Osteoblast (primary cell): ENCODE results near the gene SNX17. TPM values are rescaled to one million over a fixed set of nuclear protein-coding genes. Genes with fewer than 3 reads are reported as not detected.

ENCODE experiments used
- DNase-seq: peaks from one replicate; pipeline ENCODE4 v3.0.0; 2011; ENCODE audit warnings: low spot score, mixed read lengths; ENCODE audit not compliant: insufficient read length; ENCODE audit errors: missing footprints
- H2AFZ ChIP-seq: 2 replicates; pipeline ENCODE4 v1.6.0; 2011; ENCODE audit warnings: mild to moderate bottlenecking, low read length
- H3K27ac ChIP-seq: 2 replicates; pipeline ENCODE4 v1.5.1; 2011; ENCODE audit warnings: mild to moderate bottlenecking, low read depth, low read length, moderate library complexity
- H3K27me3 ChIP-seq: 2 replicates; pipeline ENCODE4 v1.6.0; 2012; ENCODE audit warnings: mild to moderate bottlenecking, control low read depth, inconsistent platforms, low read length, moderate library complexity; ENCODE audit not compliant: insufficient read depth
- H3K36me3 ChIP-seq: 2 replicates; pipeline ENCODE4 v1.5.1; 2011; ENCODE audit warnings: mild to moderate bottlenecking, low read length, control low read depth, moderate library complexity; ENCODE audit not compliant: insufficient read depth
- H3K4me1 ChIP-seq: 2 replicates; pipeline ENCODE4 v1.5.1; 2011; ENCODE audit warnings: mild to moderate bottlenecking, low read length, control low read depth, moderate library complexity; ENCODE audit not compliant: insufficient read depth
- H3K4me2 ChIP-seq: 2 replicates; pipeline ENCODE4 v1.6.0; 2011; ENCODE audit warnings: mild to moderate bottlenecking, low read length; ENCODE audit not compliant: insufficient read depth
- H3K4me3 ChIP-seq: fragments of 200-600 bp; sonication (generic); 3 replicates; pipeline ENCODE4 v1.5.1; 2012; ENCODE audit warnings: mild to moderate bottlenecking, low read length, inconsistent platforms; ENCODE audit not compliant: insufficient read depth
- H3K79me2 ChIP-seq: 2 replicates; pipeline ENCODE4 v1.6.0; 2012; ENCODE audit warnings: mild to moderate bottlenecking, low read length, control low read depth, inconsistent platforms; ENCODE audit not compliant: insufficient read depth
- H3K9me3 ChIP-seq: 2 replicates; pipeline ENCODE4 v1.5.1; 2011; ENCODE audit warnings: low read depth, low read length, control low read depth
- H4K20me1 ChIP-seq: 2 replicates; pipeline ENCODE4 v1.6.0; 2012; ENCODE audit warnings: mild to moderate bottlenecking, low read length, control low read depth; ENCODE audit not compliant: insufficient read depth
- total RNA-seq: library from RNA; depleted of rRNA; stranded (reverse); fragments of >200 nt; gene quantifications from 2 replicates; pipeline ENCODE4 v1.2.3, GENCODE V29; 2012
- TF ChIP-seq, protein P1 (sequence below): IDR thresholded peaks from 2 replicates; pipeline ENCODE4 v1.5.1; 2011; ENCODE audit warnings: mild to moderate bottlenecking, low read depth, low read length, moderate library complexity; ENCODE audit errors: extremely low read depth

SNX17 gene
- total RNA-seq, 1 donor = 165 TPM

DNA sequence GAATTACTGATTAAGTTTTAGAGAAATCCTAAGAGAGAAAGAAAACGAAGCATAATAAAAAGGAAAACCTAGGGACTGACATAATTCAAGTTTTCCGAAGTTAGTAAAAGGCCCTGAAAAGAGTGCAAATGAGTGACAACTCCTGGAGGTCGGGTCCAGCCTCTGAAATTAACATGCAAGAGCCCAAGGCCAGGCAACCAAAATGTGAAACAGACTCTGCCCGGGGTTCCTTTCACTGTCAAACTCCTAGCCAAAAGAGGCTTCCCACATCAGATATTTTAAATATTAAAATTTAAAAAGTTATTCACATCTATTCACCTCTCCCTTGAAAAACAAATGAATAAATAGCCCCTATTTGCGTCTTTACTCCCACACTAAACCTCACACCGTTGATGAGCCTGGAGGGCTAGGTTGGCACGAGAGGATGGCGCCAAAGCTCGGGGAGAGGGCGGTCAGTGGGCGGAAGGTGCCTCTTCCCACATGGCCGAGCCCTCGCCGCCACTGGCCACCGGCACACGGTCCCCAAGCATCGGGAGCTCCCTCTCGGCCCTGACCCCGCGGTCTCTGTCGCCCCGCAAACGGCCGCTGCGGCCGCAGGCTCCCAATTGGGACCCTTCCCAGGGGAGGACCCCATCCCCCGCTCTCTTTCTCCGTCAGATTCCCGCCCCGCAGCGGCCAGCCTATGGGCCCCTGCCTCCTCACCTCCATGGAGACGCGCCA, 38.3 kb downstream of the SNX17 start:
- TF ChIP-seq, protein P1, sequence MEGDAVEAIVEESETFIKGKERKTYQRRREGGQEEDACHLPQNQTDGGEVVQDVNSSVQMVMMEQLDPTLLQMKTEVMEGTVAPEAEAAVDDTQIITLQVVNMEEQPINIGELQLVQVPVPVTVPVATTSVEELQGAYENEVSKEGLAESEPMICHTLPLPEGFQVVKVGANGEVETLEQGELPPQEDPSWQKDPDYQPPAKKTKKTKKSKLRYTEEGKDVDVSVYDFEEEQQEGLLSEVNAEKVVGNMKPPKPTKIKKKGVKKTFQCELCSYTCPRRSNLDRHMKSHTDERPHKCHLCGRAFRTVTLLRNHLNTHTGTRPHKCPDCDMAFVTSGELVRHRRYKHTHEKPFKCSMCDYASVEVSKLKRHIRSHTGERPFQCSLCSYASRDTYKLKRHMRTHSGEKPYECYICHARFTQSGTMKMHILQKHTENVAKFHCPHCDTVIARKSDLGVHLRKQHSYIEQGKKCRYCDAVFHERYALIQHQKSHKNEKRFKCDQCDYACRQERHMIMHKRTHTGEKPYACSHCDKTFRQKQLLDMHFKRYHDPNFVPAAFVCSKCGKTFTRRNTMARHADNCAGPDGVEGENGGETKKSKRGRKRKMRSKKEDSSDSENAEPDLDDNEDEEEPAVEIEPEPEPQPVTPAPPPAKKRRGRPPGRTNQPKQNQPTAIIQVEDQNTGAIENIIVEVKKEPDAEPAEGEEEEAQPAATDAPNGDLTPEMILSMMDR = no peak
- H3K9me3 ChIP-seq = no peaks in the 10 kb centered on the region
- H3K27ac ChIP-seq = peak overlapping the region; percentile 68
- peaks cover 21% of the 10 kb centered on the region for H4K20me1 ChIP-seq
- H3K36me3 ChIP-seq = peaks cover 13% of the 10 kb centered on the region
- H3K4me3 ChIP-seq = peak overlapping the region; percentile 94
- peaks cover 56% of the 10 kb centered on the region for H3K79me2 ChIP-seq
- peak; percentile 81 for DNase-seq
- peaks cover 17% of the 10 kb centered on the region for H3K4me1 ChIP-seq
- peaks cover 7% of the 10 kb centered on the region for H3K27me3 ChIP-seq
- H3K4me2 ChIP-seq = peak overlapping the region; percentile 99
- H2AFZ ChIP-seq = peak overlapping the region; percentile 78

DNA sequence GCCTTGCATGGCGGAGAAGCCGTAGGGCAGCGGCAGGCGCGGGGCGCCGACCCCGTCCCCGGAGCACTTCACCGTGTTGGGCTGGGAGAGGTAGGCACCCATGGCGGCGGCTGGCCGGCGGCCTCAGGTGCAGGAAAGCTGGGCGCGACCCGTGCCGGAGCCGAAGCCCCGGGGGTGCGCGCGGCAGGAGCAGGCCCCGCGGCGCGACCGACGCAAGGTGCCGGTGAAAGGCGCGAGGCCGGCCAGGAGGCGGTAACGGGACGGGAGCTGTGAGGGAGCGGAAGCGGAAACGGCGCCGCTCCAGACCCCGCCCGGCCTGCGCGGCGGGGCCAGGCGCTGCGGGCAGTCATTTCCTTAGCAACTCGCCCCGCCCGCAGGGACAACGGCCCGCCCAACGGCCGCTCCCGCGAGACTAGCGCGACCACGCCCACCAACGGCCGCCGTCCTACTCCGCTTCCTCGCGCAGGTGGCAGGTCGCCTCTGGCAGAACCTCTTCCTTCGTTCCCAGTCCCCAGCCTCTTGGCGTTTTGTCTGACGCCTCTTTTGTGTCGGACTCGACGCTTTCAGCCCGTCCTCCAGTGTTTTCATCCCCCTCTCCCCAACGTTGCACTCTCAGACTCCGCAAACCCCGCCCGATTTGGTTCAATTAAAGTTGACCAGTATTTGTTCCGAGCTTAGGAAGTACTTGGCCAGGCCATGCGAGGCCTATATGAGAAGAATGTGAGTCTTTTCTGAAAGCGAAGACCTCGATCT, 39.1 kb downstream of the SNX17 start, which contains the start of gene PPM1G:
Gene PPM1G (minus strand): TSS at position 271 of the 753 bp plus-strand sequence. CDS start 169 bp downstream, at position 102.
- Histone ChIP-seq H3K4me1 (peaks cover 17% of the 10 kb centered on the region), H3K4me2 (peak within 1 kb of the TSS; percentile 99), H3K27ac (peak within 1 kb of the TSS; percentile 68), H3K27me3 (peaks cover 7% of the 10 kb centered on the region), H3K79me2 (peaks cover 48% of the 10 kb centered on the region), H3K9me3 (no peaks in the 10 kb centered on the region), H2AFZ (peak within 1 kb of the TSS; percentile 97), H4K20me1 (peaks cover 21% of the 10 kb centered on the region), H3K36me3 (peaks cover 9% of the 10 kb centered on the region), H3K4me3 (peak within 1 kb of the TSS; percentile 94)
- TF ChIP-seq, protein P1 = no peak
- peak; percentile 98 for DNase-seq

DNA sequence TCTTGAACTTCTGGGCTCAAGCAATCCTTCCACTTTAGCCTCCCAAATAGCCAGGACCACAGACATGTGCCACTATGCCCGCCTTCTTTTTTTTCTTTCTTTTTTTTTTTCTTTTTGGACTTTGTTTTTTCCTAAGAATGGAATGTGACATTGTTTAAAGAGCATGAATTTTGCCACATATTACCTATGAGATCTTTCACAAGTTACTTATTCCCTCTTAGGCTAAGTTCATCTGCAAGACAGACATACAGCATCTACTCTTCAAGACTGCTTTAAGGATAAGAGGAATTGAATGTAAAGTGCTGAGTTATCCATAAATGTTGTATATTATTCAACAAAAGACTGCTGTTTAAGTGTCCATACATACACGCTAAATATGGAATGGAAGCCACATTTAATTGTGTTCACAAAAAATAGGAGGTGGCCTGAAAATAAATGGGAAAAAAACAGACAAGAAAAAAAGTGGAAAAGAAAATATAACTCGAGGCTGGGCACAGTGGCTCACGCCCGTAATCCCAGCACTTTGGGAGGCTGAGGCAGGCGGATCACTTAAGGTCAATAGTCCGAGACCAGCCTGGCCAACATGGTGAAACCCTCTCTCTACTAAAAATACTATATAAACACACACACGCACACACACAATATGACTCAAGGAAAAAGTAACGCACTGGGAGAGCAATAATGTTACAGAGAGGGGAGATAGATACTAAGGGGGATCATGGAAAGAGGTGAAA, 42.2 kb downstream of the SNX17 start:
- no peak overlapping the region for H2AFZ ChIP-seq
- TF ChIP-seq, protein P1 = no peak

More for the DNA sequence above, 42.2 kb downstream of the SNX17 start:
- H3K4me2 ChIP-seq = no peak overlapping the region
- no peak for DNase-seq
- peaks cover 18% of the 10 kb centered on the region for H3K79me2 ChIP-seq
- H3K36me3 ChIP-seq = peaks cover under 1% of the 10 kb centered on the region
- peaks cover 16% of the 10 kb centered on the region for H3K4me1 ChIP-seq
- peaks cover 9% of the 10 kb centered on the region for H4K20me1 ChIP-seq
- H3K27me3 ChIP-seq = peaks cover 7% of the 10 kb centered on the region
- no peak overlapping the region for H3K27ac ChIP-seq
- no peaks in the 10 kb centered on the region for H3K9me3 ChIP-seq
- H3K4me3 ChIP-seq = no peak overlapping the region
